CD4-positive, alpha-beta T cell treated with Interleukin-21 for 1 hour (primary cell): ENCODE results near the gene SLC35B4.
A peak's percentile ranks its signal among the peaks of the same experiment; 100 is the strongest.
"Not testable (repeated sequence)": the region's sequence is repeated elsewhere in the genome, so short reads cannot be mapped to it uniquely, and the experiment has no call there.

Source experiments
- DNase-seq: peaks from one replicate; pipeline ENCODE4 v3.0.0-alpha.2; 2020

The SLC35B4 gene

DNA sequence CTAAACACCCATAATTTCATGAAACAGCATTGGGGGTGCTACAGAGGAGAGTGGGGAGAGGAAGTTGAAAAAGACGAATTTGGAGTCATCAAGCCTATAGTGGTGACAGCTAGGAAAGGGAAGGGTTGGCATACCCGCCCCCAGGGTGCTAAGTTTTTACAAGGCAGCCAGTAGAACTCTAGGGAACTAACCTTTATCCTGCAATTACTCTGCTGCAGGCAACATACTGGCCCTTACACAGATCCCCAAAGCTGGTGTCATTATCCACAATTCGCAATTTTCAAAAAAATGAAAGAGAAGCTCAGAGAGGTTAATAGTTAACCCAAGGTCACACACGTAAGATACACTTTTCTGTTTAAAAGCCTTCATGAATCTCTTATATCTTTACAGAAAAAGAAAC lies 14.2 kb upstream of the SLC35B4 start:
- no peak for DNase-seq

DNA sequence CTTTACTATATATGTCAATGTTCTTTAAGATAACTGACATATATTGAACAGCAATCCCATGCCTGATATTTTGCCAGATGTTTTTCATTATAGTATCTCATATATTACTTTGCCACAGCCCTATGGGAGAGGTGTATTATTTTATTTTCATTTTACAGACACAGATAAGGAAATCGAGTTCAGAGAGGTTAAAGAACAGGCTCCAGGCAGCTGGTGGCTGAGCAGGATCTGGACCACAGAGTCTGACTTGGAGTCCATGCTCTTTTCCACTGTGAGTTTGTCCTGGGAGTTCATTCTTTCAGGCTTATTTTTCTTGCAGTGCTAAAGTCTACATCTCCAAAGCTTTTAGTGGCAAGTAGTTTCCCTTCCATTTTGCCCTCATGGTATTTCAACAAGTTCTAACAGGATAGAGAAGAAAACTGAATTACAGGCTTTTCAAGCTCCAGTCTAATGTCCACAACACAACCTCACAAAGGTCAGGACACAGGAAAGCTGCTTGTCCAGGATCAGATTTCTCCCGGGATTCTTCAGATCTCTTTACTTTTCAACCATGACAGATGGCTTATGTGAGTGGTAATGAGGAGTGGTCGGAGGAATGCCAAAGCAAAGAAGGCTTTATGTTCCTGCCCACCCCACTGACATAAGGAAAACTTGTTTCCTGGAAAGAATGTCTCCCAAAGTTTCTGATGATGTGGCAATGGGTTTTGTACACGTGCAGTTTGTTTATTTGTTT lies 13.1 kb upstream of the SLC35B4 start:
- no peak for DNase-seq

DNA sequence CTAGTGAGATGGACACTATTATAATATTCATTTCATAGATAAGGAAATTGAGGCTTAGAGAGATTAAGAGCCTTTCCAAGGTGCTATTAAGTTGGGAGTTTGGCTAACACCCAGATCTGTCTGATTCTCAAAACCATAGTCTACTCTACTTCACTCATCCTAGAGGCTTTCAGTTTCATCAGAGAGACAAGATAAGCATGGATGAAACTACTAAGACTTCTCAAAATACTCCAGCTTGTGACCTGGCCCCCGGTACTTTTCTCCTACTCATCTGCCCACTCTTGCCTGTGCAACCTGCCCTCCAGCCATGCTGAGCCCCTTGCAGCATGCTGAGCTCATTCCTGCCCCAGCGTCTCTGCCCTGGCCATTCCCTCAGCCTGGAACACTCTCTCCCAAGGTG lies 12.2 kb upstream of the SLC35B4 start:
- DNase-seq = no peak

DNA sequence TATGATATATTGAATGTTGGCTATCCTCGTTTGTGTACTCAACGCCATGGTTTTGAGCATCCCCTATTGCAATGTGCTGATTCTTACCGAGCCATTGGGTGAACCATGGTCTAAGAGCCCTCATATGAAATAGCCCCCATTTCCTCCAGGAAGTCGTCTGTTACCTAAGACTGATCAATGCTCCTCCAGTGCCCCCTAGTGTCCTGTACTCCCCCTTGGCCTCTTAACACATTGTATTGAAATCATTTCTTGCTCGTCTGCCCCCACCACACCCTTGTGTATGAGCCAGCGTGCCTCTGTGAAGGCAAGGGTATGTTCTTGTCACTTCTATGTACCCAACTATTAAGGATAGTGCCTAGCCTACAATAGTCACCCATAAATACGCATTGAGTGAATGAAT lies 11.2 kb upstream of the SLC35B4 start:
- DNase-seq = peak; percentile 61

DNA sequence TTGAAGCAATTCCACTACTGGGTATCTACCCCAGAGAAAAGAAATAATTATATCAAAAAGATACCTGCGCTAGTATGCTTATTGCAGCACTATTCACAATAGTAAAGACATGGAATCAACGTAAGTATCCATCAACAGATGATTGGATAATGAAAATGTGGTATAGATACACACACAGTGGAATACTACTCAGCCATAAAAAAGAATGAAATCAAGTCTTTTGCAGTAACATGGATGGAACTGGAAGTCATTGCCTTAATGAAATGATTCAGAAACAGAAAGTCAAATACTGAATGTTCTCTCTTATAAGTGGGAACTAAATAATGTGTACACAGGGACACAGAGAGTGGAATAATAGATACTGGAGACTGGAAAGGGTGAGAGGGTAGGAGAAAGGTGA lies 7.4 kb upstream of the SLC35B4 start:
- no peak for DNase-seq

DNA sequence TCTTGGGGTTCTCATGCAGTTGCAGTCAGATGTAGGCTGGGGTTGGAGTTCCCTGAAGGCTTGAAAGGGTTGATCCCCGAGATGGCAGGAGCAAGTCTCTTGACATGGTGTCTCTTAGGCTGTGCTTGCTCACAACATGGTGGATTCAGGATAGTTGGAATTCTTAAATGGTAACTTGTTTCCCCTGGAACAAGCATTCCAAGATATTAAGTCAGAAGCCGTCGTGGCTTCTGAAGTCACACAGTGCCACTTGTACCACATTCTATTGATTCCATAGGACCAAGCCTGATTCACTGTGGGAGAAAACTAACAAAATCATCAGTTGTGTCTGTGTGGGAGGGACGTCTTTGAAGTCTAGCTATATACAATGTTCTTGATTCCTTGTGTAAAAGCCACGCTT lies 3.5 kb upstream of the SLC35B4 start:
- DNase-seq = no peak

DNA sequence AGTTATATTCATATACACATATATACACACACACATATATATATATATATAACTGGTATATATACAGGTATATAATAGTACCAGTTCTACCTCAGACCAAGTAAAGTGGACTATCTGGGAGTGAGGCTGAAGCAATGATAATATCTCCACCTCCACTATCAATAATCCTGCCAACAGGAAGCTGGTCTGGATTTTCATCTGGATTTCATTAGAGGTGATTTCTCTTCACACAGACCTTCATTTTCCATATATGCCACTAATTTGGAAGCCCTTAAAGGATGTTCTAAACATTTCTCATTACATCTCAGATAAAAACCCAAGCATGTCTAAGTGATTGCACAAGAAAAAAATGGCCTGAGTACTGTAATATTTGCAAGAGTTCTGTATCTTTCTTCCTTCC lies 1.7 kb upstream of the SLC35B4 start:
- no peak for DNase-seq

DNA sequence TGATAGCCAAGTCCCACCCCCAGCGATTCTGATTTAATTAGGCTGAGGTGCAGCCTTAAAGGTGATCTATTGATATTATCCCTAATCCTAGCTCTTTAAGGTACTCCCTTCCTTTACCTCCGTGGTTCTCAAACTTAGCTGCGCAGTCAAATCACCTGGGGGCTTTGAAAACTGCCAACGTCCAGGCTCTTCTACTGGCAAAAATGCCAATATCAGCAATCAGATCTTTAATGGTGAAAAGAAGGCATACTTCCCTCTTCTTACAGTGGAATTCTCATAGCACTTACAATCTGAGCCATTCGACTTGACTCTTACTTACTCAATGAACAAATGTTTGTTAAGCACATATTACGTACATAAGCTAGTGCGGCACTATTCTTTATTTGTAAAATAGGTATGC lies 704 bp upstream of the SLC35B4 start:
- no peak for DNase-seq

DNA sequence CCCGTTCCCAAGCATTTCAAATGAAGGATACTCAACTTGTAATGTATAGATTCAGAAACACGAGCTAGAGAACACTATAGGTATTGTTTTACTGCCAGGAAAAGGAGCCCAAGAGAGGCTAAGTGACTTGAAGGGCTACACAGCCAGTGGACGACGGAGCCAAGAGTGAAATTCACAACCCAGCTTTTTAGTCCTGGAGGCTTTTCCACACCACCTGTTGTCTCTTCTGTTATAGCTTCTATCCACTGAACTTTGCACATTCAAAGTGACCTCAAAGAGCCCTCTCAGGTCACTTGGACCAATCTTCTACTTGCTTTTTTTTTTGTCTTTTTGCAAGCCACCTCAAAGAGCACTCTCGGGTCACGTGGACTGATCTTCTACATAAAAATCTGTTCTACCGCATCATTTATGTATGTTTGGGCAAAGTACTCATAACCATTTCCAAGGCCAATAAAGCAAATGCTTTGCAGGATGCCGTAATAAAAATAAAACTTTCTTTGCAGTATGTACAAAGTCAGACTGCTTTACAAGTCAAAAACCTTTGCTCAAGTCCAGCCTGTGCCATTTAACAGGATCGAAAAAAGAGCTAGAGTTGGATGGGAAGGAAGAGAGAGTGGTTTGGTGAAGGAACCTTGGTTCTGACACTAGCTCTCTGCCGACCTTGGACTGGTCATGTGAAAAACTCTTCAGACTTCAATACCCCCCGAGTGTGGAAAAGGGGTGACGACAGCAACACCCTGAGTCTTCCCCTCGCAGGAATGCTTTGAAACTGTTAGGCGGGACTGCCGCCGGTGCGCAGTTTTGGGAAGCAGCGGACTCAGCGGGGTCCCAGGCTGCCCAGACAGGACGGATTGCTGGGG lies 821 bp downstream of the SLC35B4 start:
- DNase-seq = peak; percentile 15

DNA sequence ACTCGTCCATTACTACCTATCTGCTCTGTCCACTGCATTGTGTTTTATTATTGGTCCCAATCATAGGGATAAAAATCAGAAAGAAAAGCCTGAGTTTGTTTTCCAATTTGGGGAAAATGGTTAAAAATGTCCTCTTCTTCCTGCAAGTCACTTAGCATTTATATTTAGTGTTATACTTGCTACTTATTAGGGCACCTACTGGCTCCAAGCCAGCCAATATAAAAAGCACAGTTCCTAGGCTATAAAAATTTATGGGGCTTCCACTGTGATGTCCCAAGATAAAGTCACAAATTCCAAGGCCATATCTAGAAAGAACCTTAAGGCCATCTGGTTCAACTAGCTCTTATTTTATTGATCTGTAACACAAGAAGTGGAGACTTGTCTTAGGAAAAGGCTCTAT lies 3.2 kb downstream of the SLC35B4 start:
- no peak for DNase-seq

DNA sequence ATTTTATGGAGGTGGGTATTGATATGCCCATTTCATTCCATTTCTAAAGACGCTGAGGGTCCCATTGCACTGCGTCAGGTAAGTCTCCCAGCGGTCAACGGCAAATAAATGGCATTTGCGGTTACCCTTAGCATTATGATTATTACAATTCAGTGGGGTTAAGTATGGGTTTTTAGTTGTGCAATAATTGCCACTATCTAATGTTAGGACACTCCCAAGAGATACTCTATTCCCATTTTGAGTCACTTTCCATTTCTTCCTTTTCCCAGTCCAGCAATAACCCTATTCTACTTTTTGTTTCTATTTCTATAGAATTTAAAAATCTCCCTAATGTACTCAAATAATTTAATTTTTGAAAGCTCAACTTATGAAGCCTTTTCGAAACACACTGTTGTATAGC lies 4.0 kb downstream of the SLC35B4 start:
- no peak for DNase-seq

DNA sequence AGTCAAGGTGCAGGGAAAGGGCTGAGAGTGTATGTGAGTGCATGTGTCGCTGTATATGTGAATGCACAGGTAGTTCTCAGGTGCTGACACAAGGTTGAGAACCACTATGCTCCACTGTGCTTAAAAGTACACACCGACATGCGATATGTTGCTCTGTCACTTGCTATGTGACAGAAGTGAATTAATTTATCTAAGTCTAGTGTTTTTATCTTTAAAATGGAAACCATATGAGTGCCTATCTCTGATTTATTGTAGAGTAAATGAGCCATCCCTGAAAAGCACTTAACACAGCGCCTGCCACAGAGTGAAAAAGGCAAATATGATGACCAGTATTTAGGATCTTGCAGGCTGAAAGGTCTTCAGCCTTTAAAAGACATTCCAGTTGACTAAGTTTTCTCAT lies 4.9 kb downstream of the SLC35B4 start:
- no peak for DNase-seq

DNA sequence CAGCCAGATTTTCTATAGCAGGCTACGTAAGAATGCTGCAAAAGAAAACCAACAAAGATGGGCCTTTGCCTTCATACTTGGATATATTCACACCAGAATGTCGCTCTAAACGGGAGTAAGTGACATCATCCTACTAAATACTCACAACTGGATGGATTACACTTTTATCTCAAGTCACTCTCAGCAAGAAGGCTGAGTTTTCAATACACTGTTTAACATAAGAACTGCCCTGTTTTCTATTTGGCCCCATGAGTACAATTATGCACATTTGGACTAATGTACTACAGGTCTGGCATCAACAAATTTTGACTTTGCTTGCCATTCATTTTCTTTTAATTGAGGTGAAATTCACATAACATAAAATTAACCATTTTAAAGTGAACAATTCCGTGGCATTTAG lies 8.2 kb downstream of the SLC35B4 start:
- no peak for DNase-seq

DNA sequence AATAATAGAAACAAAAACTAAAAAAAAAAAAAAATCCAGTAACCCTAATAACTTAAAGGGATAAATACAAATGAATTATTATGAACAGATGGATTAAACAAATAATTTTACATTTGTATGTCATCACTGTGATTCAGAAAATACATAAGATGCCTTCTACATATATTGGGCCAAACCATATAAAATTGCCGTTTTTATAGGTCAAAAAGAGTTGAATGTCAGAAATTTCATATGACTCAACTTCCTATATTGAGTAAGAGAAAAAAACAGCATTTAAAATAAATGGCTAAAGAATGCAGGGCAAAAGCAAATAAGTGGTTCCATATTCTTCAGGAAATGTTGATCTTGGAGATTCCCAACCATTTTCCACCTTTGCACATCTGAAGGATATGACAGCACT lies 9.4 kb downstream of the SLC35B4 start:
- DNase-seq = no peak

DNA sequence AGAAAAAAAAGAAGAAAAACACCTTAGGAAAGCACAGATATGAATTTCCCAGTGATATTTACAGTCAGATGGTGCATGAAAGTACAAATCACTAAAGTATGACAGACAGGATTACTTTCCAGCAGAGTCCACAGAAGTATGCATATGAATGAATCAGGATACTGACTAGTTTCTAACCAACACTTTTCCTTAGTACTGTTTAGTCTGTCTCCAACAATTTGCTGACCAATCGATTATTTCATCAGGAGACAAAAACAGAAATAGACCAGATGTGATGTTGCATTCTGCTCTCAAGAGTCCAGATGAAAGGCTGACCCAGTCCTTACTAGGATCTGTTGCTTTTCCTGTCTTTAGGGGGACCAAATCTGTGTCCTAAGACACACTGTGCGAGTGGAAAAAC lies 14.6 kb downstream of the SLC35B4 start:
- DNase-seq = no peak

DNA sequence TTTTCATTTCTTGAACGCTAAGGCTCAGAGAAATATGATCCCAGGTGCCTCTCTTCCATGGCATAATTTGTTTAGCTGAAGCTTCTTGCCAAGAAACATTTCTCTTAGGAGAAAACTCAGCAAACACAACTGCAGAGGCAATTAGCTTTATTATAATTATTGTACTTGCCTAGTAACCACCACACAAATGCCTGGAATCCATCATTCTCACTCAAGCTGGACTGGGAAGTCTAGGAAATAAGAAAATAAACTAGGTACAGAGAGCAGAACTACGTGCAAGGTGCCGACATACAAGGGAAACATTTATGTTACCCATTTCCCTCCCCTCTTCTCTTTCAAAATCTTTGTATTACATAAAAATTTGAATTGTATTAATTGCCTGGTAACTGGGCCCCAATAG lies 15.1 kb downstream of the SLC35B4 start:
- no peak for DNase-seq

DNA sequence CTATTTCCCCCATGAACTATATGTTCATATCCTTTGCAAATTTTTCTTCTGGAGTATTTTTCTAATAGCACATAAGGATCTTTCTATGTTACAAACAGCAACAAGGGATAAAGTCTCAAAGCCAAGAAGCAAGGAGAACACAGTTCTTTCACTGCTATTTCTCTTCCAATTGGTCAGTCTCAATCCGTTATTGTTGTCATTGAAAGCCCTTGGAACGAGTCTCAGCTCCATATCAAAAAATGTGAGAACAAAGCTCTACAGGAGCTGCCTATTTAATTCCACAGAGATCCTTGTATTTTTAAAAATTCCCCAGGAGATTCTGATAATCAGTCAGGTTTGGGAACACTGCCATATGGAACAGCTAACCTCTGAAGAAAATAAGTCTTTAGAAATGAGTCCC lies 15.7 kb downstream of the SLC35B4 start:
- DNase-seq = no peak

DNA sequence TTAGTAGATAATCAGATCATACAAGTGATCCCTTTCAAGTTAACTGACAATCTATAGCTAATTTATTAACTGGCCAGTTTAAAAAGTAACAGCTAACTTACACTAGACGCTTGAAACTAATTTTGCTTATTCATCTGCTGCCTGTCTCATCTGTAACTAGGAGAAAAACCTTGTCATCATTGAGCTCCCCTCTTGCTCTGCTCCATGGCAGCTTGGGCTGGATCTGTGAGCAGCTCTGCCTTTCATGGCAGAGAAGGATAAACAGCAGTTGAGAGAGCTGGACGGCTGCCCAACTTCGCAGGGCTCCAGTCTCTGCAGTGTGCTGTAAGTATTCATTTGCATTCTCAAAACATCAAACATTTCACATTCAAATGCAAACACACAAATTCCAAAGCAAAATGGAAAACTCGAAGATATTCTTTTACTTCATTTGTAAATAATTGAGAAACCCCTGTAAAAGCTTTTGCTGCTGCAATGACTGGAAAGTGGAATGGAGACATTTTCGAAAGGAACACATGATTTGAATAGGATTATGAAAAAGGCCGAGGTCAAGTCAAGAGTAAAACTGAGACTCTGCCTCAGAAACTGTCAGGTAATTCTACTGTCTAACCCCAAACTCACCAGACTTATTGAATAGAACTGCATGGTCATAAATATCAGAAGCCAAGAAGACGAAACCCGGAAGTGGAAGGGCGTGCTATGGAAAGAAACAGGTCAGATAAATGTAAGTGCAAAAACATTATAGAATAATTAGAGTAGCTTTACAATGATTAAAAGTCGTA lies 17.6 kb downstream of the SLC35B4 start:
- DNase-seq = no peak

DNA sequence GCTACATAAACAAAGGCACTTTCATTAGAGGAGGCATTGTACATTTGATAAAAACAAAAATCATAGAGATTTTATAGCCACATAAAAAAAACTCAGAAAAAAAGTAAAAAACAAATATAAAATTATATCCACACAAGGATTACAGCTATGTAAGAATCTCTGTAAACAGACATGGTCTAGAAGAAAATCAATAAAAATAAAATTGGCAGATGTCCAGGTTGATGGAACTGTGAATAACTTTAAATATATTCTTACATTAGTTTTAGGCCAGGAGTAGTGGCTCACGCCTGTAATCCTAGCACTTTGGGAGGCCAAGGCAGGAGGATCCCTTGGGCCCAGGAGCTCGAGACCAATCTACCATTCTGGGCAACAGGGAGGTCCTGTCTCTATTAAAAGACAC lies 19.2 kb downstream of the SLC35B4 start:
- no peak for DNase-seq

DNA sequence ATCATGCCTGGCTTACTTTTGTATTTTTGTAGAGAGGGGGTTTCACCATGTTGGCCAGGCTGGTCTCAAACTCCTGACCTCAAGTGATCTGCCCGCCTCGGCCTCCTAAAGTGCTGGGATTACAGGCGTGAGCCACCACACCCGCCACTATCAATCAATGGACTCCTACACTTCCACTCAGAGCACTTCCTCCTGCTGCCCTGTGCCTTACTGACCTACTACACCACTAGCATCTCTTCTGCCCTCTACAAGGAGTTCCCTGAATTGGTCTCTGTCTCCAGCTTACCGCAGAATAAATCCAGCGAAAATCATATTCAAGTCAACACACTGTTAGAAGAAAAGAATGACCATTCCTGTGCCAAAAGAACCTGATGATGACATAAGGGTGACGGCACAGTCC lies 20.7 kb downstream of the SLC35B4 start:
- DNase-seq = not testable (repeated sequence)

DNA sequence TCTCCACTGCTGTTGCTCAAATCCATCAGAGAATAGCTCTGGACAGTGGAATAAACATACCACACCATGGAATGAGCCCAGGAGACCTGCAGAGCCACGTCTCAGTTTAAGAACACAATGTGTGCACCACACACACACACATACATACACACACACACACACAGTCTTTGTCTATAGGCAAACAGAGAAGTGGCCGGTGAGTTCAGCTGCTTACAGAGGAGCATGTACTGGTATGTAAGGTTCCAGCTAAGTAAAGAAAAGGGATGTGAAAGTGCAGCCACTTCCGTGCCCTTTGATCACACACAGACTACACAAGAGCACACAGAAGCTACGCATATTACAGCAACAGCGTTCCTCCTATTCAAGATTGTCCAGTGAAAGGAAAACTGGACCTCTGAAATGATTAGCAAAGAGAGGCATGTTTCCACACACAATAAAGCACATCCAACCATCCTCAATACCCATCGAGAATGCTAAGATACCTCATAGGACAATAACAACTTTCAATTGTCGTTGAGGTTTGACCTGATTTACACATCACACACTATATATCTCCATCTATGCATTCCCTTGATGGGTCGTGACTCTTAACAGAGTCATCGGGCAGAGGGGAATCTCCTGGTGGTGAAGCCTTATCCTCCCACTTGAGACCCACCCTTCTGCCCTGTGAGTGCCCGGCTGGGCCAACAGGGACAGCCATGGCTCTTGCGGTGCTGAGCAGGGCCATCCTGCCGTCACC lies 23.6 kb downstream of the SLC35B4 start:
- DNase-seq = peak; percentile 5

DNA sequence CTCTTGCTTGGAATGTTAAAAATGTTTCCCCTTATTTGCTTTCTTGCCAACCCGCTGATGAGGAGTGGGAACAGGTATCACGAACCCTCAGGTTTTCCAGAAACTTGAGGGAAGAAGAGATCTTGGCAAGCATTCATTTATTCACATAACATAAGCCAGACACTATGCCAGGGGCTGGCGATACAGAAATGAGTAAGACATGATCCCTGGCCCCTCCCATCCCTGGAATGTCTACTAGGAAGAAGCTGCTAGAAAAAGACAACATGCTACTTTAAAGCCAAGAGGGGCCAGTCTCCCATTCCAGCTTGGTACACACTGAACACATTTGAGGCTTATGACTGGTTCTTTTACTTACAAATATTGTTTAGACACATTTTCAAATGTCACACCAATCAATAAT lies 26.4 kb downstream of the SLC35B4 start:
- no peak for DNase-seq

DNA sequence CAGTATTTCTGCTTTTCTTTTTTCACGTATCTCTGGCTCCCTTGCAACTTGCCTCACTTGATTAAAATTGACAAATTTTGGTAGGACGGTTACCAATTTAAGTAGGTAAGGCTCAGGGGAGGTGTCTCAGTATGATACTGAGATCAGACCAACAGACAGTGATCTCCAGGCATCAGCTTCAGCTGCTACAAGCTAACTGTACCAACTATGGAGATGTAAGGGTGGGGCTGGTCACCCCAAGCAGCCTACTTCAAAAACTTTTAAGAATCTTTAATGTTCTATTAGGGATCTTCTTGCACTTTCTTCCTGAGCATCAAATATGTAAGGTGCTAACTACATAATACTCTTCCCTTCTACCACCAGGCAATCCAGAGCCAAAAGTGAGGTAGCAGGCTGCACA lies 26.9 kb downstream of the SLC35B4 start:
- DNase-seq = no peak
